ENCODE measurements around the gene SSC5D.

- no peak for TF ChIP-seq CTCF (IDR thresholded peaks at IDR 0.05)
- TF ChIP-seq POLR2A (IDR thresholded peaks at IDR 0.05) = no peak
Measured at GRCh38 chr19:55464662-55465054, 23.6 kb upstream of the SSC5D start, which contains the start of gene C19orf85.

All from thyroid gland (tissue), 4 donors.